HepG2 (cell line): Measurements from ENCODE around the gene NENF.

Experiments used
- ATF7-NPFF ChIP-seq: sonication (generic); formaldehyde crosslinking; IDR thresholded peaks from 2 replicates; pipeline ENCODE4 v1.8.1; 2023; ENCODE audit warnings: mild to moderate bottlenecking, low read depth, missing genetic modification reagents, moderate library complexity
- GATAD1 ChIP-seq: IDR thresholded peaks from 2 replicates; pipeline ENCODE4 v1.6.1; 2016; ENCODE audit warnings: missing genetic modification reagents, missing compliant biosample characterization
- PCBP1 ChIP-seq: fragments of 200-400 bp; formaldehyde crosslinking; IDR thresholded peaks from 2 replicates; pipeline ENCODE4 v1.6.1; 2017; ENCODE audit warnings: mild to moderate bottlenecking, low read depth, low read length, borderline replicate concordance
- ZKSCAN1 ChIP-seq: fragments of 150-350 bp; IDR thresholded peaks from 2 replicates; pipeline ENCODE4 v1.6.1; 2014; ENCODE audit warnings: low read length

GRCh38 chr1:212461916-212462660, 29.4 kb downstream of the NENF start:
- TF ChIP-seq GATAD1 (CRISPR knock-in tag) (no peak), PCBP1 (no peak), ATF7-NPFF (CRISPR knock-in tag) (no peak), ZKSCAN1 (no peak)
